Measurements from ENCODE around the gene TLE2. TPM values are rescaled to one million over a fixed set of nuclear protein-coding genes. Genes with fewer than 3 reads are reported as not detected.
A peak's percentile ranks its signal among the peaks of the same experiment; 100 is the strongest.

The TLE2 gene
- total RNA-seq, 1 experiment from 2014 or later, result 3.1 TPM

GRCh38 chr19:2981898-2982297 lies 47.2 kb downstream of the TLE2 start:
- Mint-ChIP-seq H3K4me3 (peak overlapping the region in 1 of 2 experiments; percentile 24; a peak in 3 of 5 replicates), H3K4me1 (peaks cover 27 to 49% of the 10 kb centered on the region in 2 experiments), H3K27me3 (ENCODE audit: low read depth) (peaks cover 92% of the 10 kb centered on the region), H3K9me3 (peaks cover 0 to 4% of the 10 kb centered on the region in 2 experiments; a peak in 1 of 5 replicates), H3K27ac (no peak overlapping the region; a peak in 1 of 7 replicates), H3K36me3 (ENCODE audit: insufficient read depth in 1 of 3, low read depth in 3 of 3) (no peaks in the 10 kb centered on the region)
- H4K8ac ChIP-seq (replicated peaks; ENCODE audit: insufficient read length, low read depth, low read length), result no peak overlapping the region
- H3K56ac ChIP-seq (ENCODE audit: insufficient read length, low read depth, low read length), result no peak overlapping the region
- H3K79me2 ChIP-seq (ENCODE audit: insufficient read depth, low read length), result no peaks in the 10 kb centered on the region
- peaks cover under 1% of the 10 kb centered on the region for H3K23me2 ChIP-seq (ENCODE audit: insufficient read length, low read depth, low read length, poor library complexity, severe bottlenecking)
- no peak overlapping the region for H3T11ph ChIP-seq (ENCODE audit: low read length)
- H2AFZ ChIP-seq (ENCODE audit: low read length), result no peak overlapping the region
- DNase-seq, result no peak
- WGBS (ENCODE audit: extremely low coverage, insufficient read length, low lambda C conversion rate), result no CpG with 5 or more reads among the region's 5 CpGs
- no peak overlapping the region for H2BK5ac ChIP-seq (ENCODE audit: insufficient read length, low read length)
- no peak overlapping the region for H3K9ac ChIP-seq (ENCODE audit: extremely low read depth, insufficient read length, low read length)
- no peak overlapping the region for H2BK15ac ChIP-seq (ENCODE audit: low read depth, low read length)
- H3K9me3 ChIP-seq (ENCODE audit: control insufficient read depth, low read depth, low read length), result no peaks in the 10 kb centered on the region
- H3K4me2 ChIP-seq (ENCODE audit: insufficient read depth, insufficient read length, low read length), result no peak overlapping the region
- H4K20me1 ChIP-seq (ENCODE audit: control insufficient read depth, insufficient read depth, insufficient read length), result no peaks in the 10 kb centered on the region
- no peak overlapping the region for H3K14ac ChIP-seq (ENCODE audit: insufficient read depth, low read length)
- peaks cover 5% of the 10 kb centered on the region; the same call in 1 of the 2 replicates for H3K4me1 ChIP-seq (ENCODE audit: insufficient read depth, low read length)
- no peak overlapping the region for H2BK20ac ChIP-seq (ENCODE audit: low read depth, low read length, poor library complexity, severe bottlenecking)
- H2BK120ac ChIP-seq (ENCODE audit: low read depth, low read length, poor library complexity, severe bottlenecking), result no peak overlapping the region
- H3K18ac ChIP-seq (ENCODE audit: insufficient read length, low read depth, low read length), result no peak overlapping the region
- H4K91ac ChIP-seq (ENCODE audit: insufficient read length, low read depth, low read length), result no peak overlapping the region
- no peak overlapping the region for H3K27ac ChIP-seq (ENCODE audit: insufficient read length, low read depth, low read length)
- TF ChIP-seq CTCF (conservative IDR thresholded peaks at IDR 0.05), result no peak
- no peaks in the 10 kb centered on the region for H3K79me1 ChIP-seq (ENCODE audit: insufficient read depth, low read depth, low read length, poor library complexity, severe bottlenecking)
- no peak overlapping the region for H3K4ac ChIP-seq (ENCODE audit: low read depth, low read length)
- no peak overlapping the region for H4K5ac ChIP-seq (ENCODE audit: insufficient read length, low read depth, low read length)
- H2BK12ac ChIP-seq (ENCODE audit: insufficient read length, low read depth, low read length), result no peak overlapping the region
- H2AK5ac ChIP-seq (ENCODE audit: insufficient read length, low read length), result no peak overlapping the region
- no peak overlapping the region for H3K23ac ChIP-seq (ENCODE audit: insufficient read length, low read depth, low read length)
- no peaks in the 10 kb centered on the region for H3K27me3 ChIP-seq (ENCODE audit: insufficient read depth, low read length)

Measured in H9 (cell line).